ENCODE measurements around the gene MRI1.
A peak's percentile ranks its signal among the peaks of the same experiment; 100 is the strongest.
"Not testable (repeated sequence)": the region's sequence is repeated elsewhere in the genome, so short reads cannot be mapped to it uniquely, and the experiment has no call there.

Gene MRI1

GRCh38 chr19:13762635-13763235 is 1.6 kb upstream of the MRI1 start:
- no peak for DNase-seq

GRCh38 chr19:13763265-13763664 is 1.1 kb upstream of the MRI1 start:
- no peak for DNase-seq

- peak; percentile 63 for DNase-seq
Observed at GRCh38 chr19:13764821-13765394, 586 bp downstream of the MRI1 start.

DNA sequence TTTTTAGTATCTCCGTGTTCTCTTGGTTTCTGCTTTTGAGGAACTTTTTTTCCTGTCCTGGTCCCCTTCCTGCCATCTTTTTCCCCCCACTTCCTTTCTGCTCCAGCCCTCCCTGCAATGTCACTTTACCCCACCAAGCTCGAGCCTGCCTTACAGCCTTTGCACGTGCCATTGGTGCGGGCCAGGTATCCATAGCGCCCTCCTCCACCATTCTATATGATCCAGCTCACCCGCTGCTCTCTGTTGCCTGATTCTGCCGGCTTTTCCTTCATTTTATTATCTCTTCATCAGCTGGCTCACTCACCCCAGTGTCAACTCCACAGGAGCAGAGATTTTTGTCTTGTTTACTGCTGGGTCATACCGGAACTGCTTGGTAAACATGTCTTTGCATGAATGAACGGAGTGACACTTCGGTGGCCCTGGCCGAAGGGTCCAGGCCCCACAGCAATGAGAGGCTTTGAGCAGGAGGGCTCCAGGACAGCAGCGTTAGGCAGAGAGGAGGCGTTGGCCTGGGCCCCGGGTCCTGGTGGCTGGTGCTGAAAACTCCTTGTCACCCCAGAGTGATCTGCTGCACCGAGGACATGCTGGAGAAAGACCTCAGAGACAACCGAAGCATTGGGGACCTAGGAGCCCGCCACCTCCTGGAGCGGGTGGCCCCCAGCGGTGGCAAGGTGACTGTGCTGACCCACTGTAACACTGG is 1.2 kb downstream of the MRI1 start:
- no peak for DNase-seq

DNA sequence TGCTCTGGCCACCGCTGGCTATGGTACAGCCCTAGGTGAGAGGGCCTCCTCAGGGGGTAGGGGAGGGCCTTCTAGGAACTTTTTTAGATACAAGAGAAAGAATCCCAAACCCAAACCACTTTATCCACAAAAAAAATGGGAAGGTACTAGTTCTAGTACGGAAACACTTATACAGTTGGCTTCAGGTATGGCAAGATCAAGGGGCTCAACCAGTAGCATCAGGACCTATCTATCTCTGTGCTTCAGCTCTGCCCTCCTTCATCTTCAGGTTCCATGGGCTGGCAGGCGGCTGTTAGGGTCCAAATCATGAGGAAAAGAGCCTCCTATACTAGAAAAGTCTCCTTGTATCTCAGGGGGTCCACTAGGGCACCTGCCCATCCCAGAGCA is 1.8 kb downstream of the MRI1 start:
- no peak for DNase-seq

DNA sequence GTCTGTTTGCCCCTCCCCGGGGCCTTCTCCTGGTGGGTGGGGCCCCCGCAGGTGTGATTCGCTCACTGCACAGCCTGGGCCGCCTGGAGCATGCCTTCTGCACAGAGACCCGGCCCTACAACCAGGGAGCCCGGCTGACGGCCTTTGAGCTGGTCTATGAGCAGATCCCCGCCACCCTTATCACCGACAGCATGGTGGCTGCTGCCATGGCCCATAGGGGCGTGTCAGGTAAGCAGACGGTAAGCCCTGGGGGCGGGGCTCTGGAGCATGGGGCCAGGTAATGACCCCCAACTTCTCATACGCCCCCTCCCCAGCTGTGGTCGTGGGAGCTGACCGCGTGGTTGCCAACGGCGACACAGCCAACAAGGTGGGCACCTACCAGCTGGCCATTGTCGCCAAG is 4.2 kb downstream of the MRI1 start:
- no peak for DNase-seq

DNA sequence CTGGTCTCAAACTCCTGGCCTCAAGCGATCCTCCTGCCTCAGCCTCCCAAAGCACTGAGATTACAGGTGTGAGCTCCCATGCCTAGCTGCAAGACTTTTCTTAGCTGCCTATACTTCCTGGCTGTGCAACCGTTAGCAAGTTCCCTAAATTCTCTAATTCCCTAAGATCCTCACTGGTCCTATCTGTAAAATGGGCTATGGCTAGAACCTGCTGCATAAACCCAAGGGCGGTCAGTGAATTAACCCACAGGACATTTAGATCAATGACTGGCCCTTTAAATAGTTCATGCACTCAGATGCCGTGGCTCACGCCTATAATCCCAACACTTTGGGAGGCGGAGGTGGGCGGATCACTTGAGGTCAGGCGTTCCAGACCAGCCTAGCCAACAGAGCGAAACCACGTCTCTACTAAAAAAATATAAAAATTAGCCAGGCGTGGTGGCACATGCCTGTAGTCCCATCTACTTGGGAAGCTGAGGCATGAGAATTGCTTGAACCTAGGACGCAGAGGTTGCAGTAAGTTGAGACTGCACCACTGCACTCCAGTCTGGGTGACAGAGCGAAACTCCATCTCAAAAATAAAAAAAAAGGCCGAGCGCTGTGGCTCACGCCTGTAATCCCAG is 5.8 kb downstream of the MRI1 start:
- no peak for DNase-seq

DNA sequence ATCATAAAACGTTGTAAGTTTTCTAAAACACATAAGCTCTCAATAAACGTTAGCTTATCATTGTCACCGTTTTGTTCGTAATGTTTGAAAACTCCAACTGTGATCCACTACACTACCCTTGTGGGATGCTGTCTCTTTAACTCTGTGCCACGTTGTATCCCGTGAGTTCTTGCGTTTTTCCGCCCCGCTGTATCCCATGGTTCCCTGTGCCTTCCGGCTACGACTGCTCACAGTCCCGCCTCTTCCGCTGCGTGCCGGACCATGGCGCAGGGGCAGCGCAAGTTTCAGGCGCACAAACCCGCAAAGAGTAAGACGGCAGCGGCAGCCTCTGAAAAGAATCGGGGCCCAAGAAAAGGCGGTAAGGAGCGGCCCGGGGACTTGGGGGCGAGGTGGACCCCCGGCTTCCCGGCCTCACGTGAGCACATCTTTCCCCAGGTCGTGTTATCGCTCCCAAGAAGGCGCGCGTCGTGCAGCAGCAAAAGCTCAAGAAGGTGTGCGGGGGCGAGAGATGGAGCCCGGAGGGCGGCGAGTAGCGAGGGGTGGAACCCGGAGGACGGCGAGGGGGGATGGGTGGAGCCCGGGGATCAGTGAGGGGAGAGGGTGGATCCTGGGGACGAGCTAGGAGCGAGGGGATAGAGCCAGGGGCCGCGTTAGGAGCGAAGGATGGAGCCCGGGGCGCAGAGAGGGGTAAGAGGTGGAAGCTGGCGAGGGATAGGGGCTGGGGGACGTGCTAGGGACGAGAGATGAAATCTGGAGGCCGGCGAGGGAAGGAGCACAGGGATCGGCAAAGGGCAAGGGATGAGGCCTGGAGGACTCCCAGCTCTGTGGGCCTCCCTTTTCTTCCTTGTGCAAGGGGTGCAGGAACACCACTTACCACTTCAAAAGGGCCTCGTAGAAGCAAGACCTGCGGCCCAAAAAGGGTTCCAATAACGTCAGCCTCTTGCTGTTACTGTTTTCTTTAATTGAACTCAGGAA is 10.2 kb downstream of the MRI1 start, which contains the start of gene C19orf53:
Gene C19orf53 (plus strand): TSS at position 240 of the 975 bp plus-strand sequence. CDS start 22 bp downstream, at position 262.
- peak; percentile 91 for DNase-seq

DNA sequence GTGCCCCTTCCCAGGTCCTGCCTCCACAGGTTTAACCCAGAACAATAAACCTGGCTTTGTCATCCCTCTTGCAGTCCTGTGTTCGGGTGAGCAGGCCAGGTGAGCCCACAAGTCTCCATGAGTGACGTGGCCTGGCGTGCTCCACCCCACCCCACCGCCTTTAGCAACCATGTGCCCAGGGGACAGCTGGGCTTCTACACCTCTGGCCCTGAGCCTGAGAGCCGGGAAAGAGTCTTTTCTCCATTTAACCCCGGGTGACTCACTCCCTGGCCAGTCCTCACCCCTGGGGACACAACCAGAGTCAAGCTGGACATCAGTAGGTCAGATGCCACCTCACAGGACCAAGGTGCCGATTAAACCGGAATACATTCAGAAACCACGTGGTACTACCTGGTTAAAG is 14.1 kb downstream of the MRI1 start:
- DNase-seq: no peak

- DNase-seq: no peak
Observed at GRCh38 chr19:13778847-13779246, 14.5 kb downstream of the MRI1 start.

- not testable (repeated sequence) for DNase-seq
Observed at GRCh38 chr19:13779794-13780193, 15.5 kb downstream of the MRI1 start.

DNA sequence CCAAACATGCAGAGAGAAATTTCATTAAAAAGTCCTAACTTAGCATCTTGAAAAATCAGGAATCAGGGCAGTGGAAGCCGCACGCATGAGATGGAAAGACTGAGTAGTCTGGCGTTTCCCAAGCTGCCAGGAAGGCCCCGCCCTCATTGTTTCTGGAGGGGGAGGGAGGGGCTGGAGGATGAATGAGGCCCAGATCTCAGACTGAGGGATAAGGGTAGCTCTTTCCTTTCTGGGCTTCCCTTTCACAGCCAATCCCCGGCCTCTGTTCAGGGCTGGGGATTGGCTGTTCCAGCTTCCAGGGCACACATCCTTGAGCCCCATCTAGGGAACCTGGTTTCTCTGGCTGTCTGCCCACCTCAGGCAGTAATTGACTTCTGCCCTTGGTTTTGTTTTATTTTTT is 17.2 kb downstream of the MRI1 start:
- DNase-seq: no peak

- no peak for DNase-seq
Observed at GRCh38 chr19:13782537-13782936, 18.2 kb downstream of the MRI1 start.

DNA sequence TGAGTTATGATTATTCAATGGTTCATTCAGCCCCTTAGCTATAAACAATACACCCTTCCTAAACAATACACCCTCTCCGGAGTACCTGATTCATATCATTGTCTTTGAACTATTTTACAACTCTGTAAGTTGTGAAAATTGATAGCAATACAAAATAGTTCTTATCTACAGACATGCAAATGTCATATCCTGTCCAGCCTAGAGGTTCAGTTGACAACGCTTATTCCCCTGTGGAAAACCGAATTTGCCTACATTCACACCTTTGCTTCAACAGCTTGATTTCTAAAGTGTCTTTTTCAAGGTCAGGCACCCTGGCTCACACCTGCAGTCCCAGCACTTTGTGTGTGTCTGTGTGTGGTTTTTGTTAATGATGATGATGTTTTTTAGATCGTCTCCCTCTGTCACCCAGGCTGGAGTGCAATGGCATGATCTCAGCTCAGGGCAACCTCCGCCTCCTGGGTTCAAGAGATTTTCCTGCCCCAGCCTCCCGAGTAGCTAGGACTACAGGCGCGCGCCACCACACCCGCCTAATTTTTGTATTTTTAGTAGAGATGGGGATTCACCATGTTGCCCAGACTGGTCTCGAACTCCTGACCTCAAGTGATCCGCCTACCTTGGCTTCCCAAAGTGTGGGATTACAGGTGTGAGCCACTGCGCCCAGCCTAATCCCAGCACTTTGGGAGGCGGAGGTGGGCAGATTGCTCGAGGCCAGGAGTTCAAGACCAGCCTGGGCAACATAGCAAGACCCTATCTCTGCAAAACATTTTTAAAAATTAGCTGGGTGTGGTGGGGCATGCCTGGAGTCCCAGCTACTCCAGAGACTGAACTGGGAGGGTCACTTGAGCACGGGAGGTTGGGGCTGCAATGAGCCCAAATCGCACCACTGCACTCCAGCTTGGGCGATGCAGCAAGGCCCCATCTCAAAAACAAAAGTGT is 19.5 kb downstream of the MRI1 start:
- DNase-seq: no peak

GRCh38 chr19:13784731-13785452 is 20.6 kb downstream of the MRI1 start:
- DNase-seq: peak; percentile 85

GRCh38 chr19:13788991-13789390 is 24.7 kb downstream of the MRI1 start:
- peak; percentile 49 for DNase-seq

DNA sequence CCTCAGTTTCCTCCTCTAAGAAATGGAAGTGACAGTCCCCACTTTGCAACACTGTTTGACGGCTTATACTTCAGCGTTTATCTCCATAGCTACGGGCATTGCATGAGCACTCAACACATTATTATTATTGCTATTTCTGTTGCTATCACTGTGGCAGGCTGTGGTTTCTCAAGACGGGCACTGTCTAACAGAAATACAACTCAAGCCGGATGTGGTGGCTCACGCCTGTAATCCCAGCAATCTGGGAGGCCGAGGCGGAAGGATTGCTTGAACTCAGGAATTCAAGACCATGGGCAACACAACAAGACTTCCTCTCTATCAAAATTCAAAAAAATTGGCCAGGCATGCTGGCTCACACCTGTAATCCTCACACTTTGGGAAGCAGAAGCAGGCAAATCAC is 26.0 kb downstream of the MRI1 start:
- peak; percentile 32 for DNase-seq

- DNase-seq: not testable (repeated sequence)
Observed at GRCh38 chr19:13793317-13793716, 29.0 kb downstream of the MRI1 start.

DNA sequence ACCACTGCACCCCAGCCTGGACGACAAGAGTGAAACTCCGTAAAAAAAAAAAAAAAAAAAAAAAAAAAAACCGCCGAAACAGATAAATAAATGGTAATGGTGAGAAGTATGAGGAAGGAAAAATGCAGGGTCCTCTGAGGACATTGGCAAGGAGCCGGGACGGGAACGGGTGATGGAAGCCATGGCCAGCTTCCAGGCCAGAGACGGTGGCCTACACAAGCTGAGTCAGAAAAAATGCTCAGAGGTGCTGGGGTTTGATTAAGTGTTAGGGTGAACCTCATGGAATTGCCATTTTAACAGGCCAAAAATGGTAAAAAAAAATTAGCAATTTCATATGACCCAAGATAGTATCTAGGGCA is 30.1 kb downstream of the MRI1 start:
- no peak for DNase-seq

- peak; percentile 96 for DNase-seq
Observed at GRCh38 chr19:13794757-13795589, 30.7 kb downstream of the MRI1 start, which contains the start of gene ZSWIM4. TSS of gene ZSWIM4 (plus strand) at chr19:13795443. CDS start at chr19:13795649, 206 bp downstream.
